ENCODE measurements around the gene DGAT2L6.

The DGAT2L6 gene

GRCh38 chrX:70176938-70177533 lies at the start of gene DGAT2L6:
Gene DGAT2L6 (plus strand): TSS chrX:70177483. CDS start chrX:70177583, 100 bp downstream.
- peak; percentile 29 for DNase-seq

- DNase-seq = no peak
Measured at GRCh38 chrX:70128071-70128470, 49.2 kb upstream of the DGAT2L6 start.

- DNase-seq = no peak
Measured at GRCh38 chrX:70129816-70130215, 47.5 kb upstream of the DGAT2L6 start.

GRCh38 chrX:70132224-70132623 lies 45.1 kb upstream of the DGAT2L6 start:
- DNase-seq = peak; percentile 36

GRCh38 chrX:70132877-70133302 lies 44.4 kb upstream of the DGAT2L6 start:
- no peak for DNase-seq

GRCh38 chrX:70133303-70134115 lies 43.8 kb upstream of the DGAT2L6 start, which contains the start of gene IGBP1:
Gene IGBP1 (plus strand): TSS chrX:70133447. CDS start chrX:70133948, 501 bp downstream.
- peak; percentile 94 for DNase-seq

GRCh38 chrX:70134116-70134477 lies 43.2 kb upstream of the DGAT2L6 start:
- DNase-seq = peak; percentile 33

GRCh38 chrX:70138622-70139021 lies 38.7 kb upstream of the DGAT2L6 start:
- DNase-seq = no peak

- DNase-seq = no peak
Measured at GRCh38 chrX:70139736-70140135, 37.5 kb upstream of the DGAT2L6 start.

- DNase-seq = no peak
Measured at GRCh38 chrX:70141373-70141772, 35.9 kb upstream of the DGAT2L6 start.

GRCh38 chrX:70166601-70167590 lies 10.4 kb upstream of the DGAT2L6 start:
- DNase-seq = no peak

- no peak for DNase-seq
Measured at GRCh38 chrX:70168238-70169188, 8.8 kb upstream of the DGAT2L6 start.

GRCh38 chrX:70169281-70169680 lies 8.0 kb upstream of the DGAT2L6 start:
- no peak for DNase-seq

- no peak for DNase-seq
Measured at GRCh38 chrX:70171624-70172023, 5.7 kb upstream of the DGAT2L6 start.

GRCh38 chrX:70172221-70172620 lies 5.1 kb upstream of the DGAT2L6 start:
- no peak for DNase-seq

- DNase-seq = no peak
Measured at GRCh38 chrX:70172964-70173363, 4.3 kb upstream of the DGAT2L6 start.

GRCh38 chrX:70174754-70175153 lies 2.5 kb upstream of the DGAT2L6 start:
- no peak for DNase-seq

GRCh38 chrX:70175338-70175737 lies 1.9 kb upstream of the DGAT2L6 start:
- no peak for DNase-seq

- no peak for DNase-seq
Measured at GRCh38 chrX:70183091-70183490, 5.8 kb downstream of the DGAT2L6 start.

- DNase-seq = no peak
Measured at GRCh38 chrX:70190225-70190624, 12.9 kb downstream of the DGAT2L6 start.

GRCh38 chrX:70196961-70197720 lies 19.9 kb downstream of the DGAT2L6 start:
- peak; percentile 75 for DNase-seq

Data from hematopoietic multipotent progenitor cell treated with erythropoietin and hydrocortisone succinate and interleukin-3 and kit ligand, for 8 days (in vitro differentiated cells).